Measurements from ENCODE around the gene PNMT. TPM values are rescaled to one million over a fixed set of nuclear protein-coding genes. Genes with fewer than 3 reads are reported as not detected.

PNMT gene
- total and polyA plus RNA-seq, 2 of the 13 experiments (the other 11 are each of a cell fraction or from before 2014, with no cell fraction given) = 0.25 TPM; not detected in 1

Other genes starting within 250 kb of the PNMT start
- 37.5 and 60.9 TPM in 2 replicates for gene MED1, start 217.2 kb upstream of the PNMT start, total RNA-seq (2016; rRNA removed; fragmentation: Illumina TruSeq; extraction: Trizol)
- 35.1 and 40.1 TPM in 2 replicates for gene MED1, start 217.2 kb upstream of the PNMT start, polyA plus RNA-seq (2011; rRNA removed)
- 88.6 and 95.9 TPM in 2 replicates for gene CDK12, start 207.0 kb upstream of the PNMT start, total RNA-seq (2016; rRNA removed; fragmentation: Illumina TruSeq; extraction: Trizol)
- 24.0 and 26.0 TPM in 2 replicates for gene CDK12, start 207.0 kb upstream of the PNMT start, polyA plus RNA-seq (2011; rRNA removed)
- gene NEUROD2, start 60.5 kb upstream of the PNMT start, total RNA-seq (2016; rRNA removed; fragmentation: Illumina TruSeq; extraction: Trizol) = not detected in 2 replicates
- not detected in 2 replicates for gene NEUROD2, start 60.5 kb upstream of the PNMT start, polyA plus RNA-seq (2011; rRNA removed)
- gene PPP1R1B, start 41.5 kb upstream of the PNMT start, total RNA-seq (2016; rRNA removed; fragmentation: Illumina TruSeq; extraction: Trizol) = not detected in 2 replicates
- 0.08 and 0.18 TPM in 2 replicates for gene PPP1R1B, start 41.5 kb upstream of the PNMT start, polyA plus RNA-seq (2011; rRNA removed)
- gene STARD3, start 31.3 kb upstream of the PNMT start, total RNA-seq (2016; rRNA removed; fragmentation: Illumina TruSeq; extraction: Trizol) = 17.2 and 34.6 TPM in 2 replicates
- 100 and 114 TPM in 2 replicates for gene STARD3, start 31.3 kb upstream of the PNMT start, polyA plus RNA-seq (2011; rRNA removed)
- gene TCAP, start 3.1 kb upstream of the PNMT start, total RNA-seq (2016; rRNA removed; fragmentation: Illumina TruSeq; extraction: Trizol) = 0.14 and 0.24 TPM in 2 replicates
- 0.65 and 0.84 TPM in 2 replicates for gene TCAP, start 3.1 kb upstream of the PNMT start, polyA plus RNA-seq (2011; rRNA removed)
- gene PGAP3, start 19.6 kb downstream of the PNMT start, total RNA-seq (2016; rRNA removed; fragmentation: Illumina TruSeq; extraction: Trizol) = 5.1 and 11.9 TPM in 2 replicates
- 14.6 and 21.2 TPM in 2 replicates for gene PGAP3, start 19.6 kb downstream of the PNMT start, polyA plus RNA-seq (2011; rRNA removed)
- 30.2 and 64.1 TPM in 2 replicates for gene ERBB2, start 31.6 kb downstream of the PNMT start, total RNA-seq (2016; rRNA removed; fragmentation: Illumina TruSeq; extraction: Trizol)
- 57.7 and 77.7 TPM in 2 replicates for gene ERBB2, start 31.6 kb downstream of the PNMT start, polyA plus RNA-seq (2011; rRNA removed)
- gene MIEN1, start 62.1 kb downstream of the PNMT start, total RNA-seq (2016; rRNA removed; fragmentation: Illumina TruSeq; extraction: Trizol) = 40.6 and 48.6 TPM in 2 replicates
- gene MIEN1, start 62.1 kb downstream of the PNMT start, polyA plus RNA-seq (2011; rRNA removed) = 56.6 and 68.2 TPM in 2 replicates
- 41.7 and 60.2 TPM in 2 replicates for gene GRB7, start 69.5 kb downstream of the PNMT start, total RNA-seq (2016; rRNA removed; fragmentation: Illumina TruSeq; extraction: Trizol)
- 77.7 and 92.3 TPM in 2 replicates for gene GRB7, start 69.5 kb downstream of the PNMT start, polyA plus RNA-seq (2011; rRNA removed)
- gene IKZF3, start 195.9 kb downstream of the PNMT start, total RNA-seq (2016; rRNA removed; fragmentation: Illumina TruSeq; extraction: Trizol) = not detected in 2 replicates
- not detected in 2 replicates for gene IKZF3, start 195.9 kb downstream of the PNMT start, polyA plus RNA-seq (2011; rRNA removed)
- not detected in 2 replicates for gene ZPBP2, start 199.7 kb downstream of the PNMT start, total RNA-seq (2016; rRNA removed; fragmentation: Illumina TruSeq; extraction: Trizol)
- not detected in 2 replicates for gene ZPBP2, start 199.7 kb downstream of the PNMT start, polyA plus RNA-seq (2011; rRNA removed)